Liver (tissue), 3 donors: ENCODE data around the gene EXT2.

Experiments
- CTCF ChIP-seq: fragments of 150-350 bp; IDR thresholded peaks from 2 replicates; pipeline ENCODE4 v1.5.1; 2017; ENCODE audit warnings: improper control_type of control experiment, low read depth, low read length; ENCODE audit not compliant: missing input control
- FOXA2 ChIP-seq: IDR thresholded peaks from 2 replicates; pipeline ENCODE4 v1.6.1; 2016; ENCODE audit warnings: antibody characterized with exemption
- GABPA ChIP-seq, 2 donors: IDR thresholded peaks in 1 of 2; conservative IDR thresholded peaks in 1 of 2; 2 replicates each; pipeline ENCODE4 v1.6.1; 2016; ENCODE audit warnings: antibody characterized with exemption in 2 of 2, mild to moderate bottlenecking in 1 of 2, moderate library complexity in 1 of 2
- RAD21 ChIP-seq, 2 donors: IDR thresholded peaks; 2 replicates each; pipeline ENCODE4 v1.6.1; 2016; ENCODE audit warnings: antibody characterized with exemption in 2 of 2, mild to moderate bottlenecking in 2 of 2
- REST ChIP-seq: IDR thresholded peaks from 2 replicates; pipeline ENCODE4 v1.6.1; 2016; ENCODE audit warnings: antibody characterized with exemption, mild to moderate bottlenecking
- TAF1 ChIP-seq: conservative IDR thresholded peaks from 2 replicates; pipeline ENCODE4 v1.6.1; 2016; ENCODE audit warnings: antibody characterized with exemption, mild to moderate bottlenecking
- donor health status: healthy.
- donor health status: healthy.

GRCh38 chr11:44221456-44221855, 126.0 kb downstream of the EXT2 start:
- TF ChIP-seq CTCF (no peak), RAD21 (IDR thresholded peaks at IDR 0.05) (no peak), REST (no peak), GABPA (IDR thresholded peaks at IDR 0.05 in 1 of 2, conservative IDR thresholded peaks at IDR 0.05 in 1 of 2) (no peak), TAF1 (no peak), FOXA2 (no peak)
